Ascending aorta (tissue), 2 donors: ENCODE measurements around the gene SP7. TPM values are rescaled to one million over a fixed set of nuclear protein-coding genes. Genes with fewer than 3 reads are reported as not detected.
"Not testable (repeated sequence)": the region's sequence is repeated elsewhere in the genome, so short reads cannot be mapped to it uniquely, and the experiment has no call there.

Experiments
- DNase-seq, 2 donors: peaks; one replicate each; pipeline ENCODE4 v3.0.0-alpha.2; 2019; ENCODE audit warnings: low spot score in 2 of 2
- H3K27ac ChIP-seq, 2 donors: fragments of 200-600 bp; sonication (generic); one replicate each; pipeline ENCODE4 v1.5.1; 2016 to 2017; ENCODE audit warnings: mild to moderate bottlenecking in 1 of 2
- H3K27me3 ChIP-seq: fragments of 200-600 bp; sonication (generic); one replicate; pipeline ENCODE4 v1.5.1; 2017
- H3K36me3 ChIP-seq, 2 donors: fragments of 200-600 bp; sonication (generic); one replicate each; pipeline ENCODE4 v1.5.1; 2016
- H3K4me1 ChIP-seq, 2 donors: fragments of 200-600 bp; sonication (generic); one replicate each; pipeline ENCODE4 v1.5.1; 2016 to 2017; ENCODE audit warnings: mild to moderate bottlenecking in 1 of 2
- H3K4me3 ChIP-seq, 2 donors: fragments of 200-600 bp; sonication (generic); one replicate each; pipeline ENCODE4 v1.5.1; 2016 to 2017; ENCODE audit warnings: mild to moderate bottlenecking in 1 of 2
- H3K9me3 ChIP-seq, 2 donors: fragments of 200-600 bp; sonication (generic); one replicate each; pipeline ENCODE4 v1.5.1; 2016
- intact Hi-C: fragments of 100-400 bp; cut with DNase I; formaldehyde crosslinking; loops from one replicate; pipeline ENCODE4 v1.15.1; 2023
- total RNA-seq: library from RNA; depleted of rRNA; stranded (reverse); fragments of >200 nt; gene quantifications from one replicate; pipeline ENCODE4 v1.1.0, GENCODE V29; 2016
- TF ChIP-seq, protein P1 (sequence below), 3 experiments: fragments of 200-600 bp in 2 of 3; fragments of 450-650 bp in 1 of 3; sonication (generic) in 2 of 3; IDR thresholded peaks; one replicate each; pipeline ENCODE4 v1.5.1; 2016 to 2019; ENCODE audit warnings: antibody characterized with exemption in 3 of 3, mild to moderate bottlenecking in 1 of 3, moderate library complexity in 1 of 3

The SP7 gene
- total RNA-seq, 1 donor from 2014 or later = not detected

DNA sequence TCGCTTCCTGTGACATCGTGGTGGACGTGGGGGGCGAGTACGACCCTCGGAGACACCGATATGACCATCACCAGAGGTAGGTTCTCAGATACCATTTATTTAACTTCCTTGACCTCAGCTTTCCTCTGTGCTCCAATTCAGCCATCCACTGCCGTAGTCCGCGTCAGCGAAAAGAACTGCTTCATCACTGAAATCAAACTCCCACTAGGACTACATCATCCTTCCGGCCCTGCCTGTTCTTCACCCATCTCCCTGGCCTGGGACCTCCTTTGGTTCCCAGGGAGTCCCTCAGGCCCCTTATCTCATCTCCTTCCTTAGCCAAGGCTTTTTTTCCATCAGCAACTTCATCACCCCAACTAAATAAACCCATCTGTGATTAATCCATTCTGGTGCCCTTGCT is 36.0 kb downstream of the SP7 start:
- Histone ChIP-seq H3K9me3 (no peaks in the 10 kb centered on the region), H3K4me1 (peaks cover 10 to 28% of the 10 kb centered on the region in 2 donors), H3K27ac (peak overlapping the region; percentile 57 to 69), H3K4me3 (peak overlapping the region; percentile 65 to 83), H3K27me3 (no peaks in the 10 kb centered on the region), H3K36me3 (peaks cover 10 to 40% of the 10 kb centered on the region in 2 donors)
- intact Hi-C loops = no loop called here
- TF ChIP-seq, protein P1, sequence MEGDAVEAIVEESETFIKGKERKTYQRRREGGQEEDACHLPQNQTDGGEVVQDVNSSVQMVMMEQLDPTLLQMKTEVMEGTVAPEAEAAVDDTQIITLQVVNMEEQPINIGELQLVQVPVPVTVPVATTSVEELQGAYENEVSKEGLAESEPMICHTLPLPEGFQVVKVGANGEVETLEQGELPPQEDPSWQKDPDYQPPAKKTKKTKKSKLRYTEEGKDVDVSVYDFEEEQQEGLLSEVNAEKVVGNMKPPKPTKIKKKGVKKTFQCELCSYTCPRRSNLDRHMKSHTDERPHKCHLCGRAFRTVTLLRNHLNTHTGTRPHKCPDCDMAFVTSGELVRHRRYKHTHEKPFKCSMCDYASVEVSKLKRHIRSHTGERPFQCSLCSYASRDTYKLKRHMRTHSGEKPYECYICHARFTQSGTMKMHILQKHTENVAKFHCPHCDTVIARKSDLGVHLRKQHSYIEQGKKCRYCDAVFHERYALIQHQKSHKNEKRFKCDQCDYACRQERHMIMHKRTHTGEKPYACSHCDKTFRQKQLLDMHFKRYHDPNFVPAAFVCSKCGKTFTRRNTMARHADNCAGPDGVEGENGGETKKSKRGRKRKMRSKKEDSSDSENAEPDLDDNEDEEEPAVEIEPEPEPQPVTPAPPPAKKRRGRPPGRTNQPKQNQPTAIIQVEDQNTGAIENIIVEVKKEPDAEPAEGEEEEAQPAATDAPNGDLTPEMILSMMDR (IDR thresholded peaks at IDR 0.05) = no peak
- DNase-seq = no peak

DNA sequence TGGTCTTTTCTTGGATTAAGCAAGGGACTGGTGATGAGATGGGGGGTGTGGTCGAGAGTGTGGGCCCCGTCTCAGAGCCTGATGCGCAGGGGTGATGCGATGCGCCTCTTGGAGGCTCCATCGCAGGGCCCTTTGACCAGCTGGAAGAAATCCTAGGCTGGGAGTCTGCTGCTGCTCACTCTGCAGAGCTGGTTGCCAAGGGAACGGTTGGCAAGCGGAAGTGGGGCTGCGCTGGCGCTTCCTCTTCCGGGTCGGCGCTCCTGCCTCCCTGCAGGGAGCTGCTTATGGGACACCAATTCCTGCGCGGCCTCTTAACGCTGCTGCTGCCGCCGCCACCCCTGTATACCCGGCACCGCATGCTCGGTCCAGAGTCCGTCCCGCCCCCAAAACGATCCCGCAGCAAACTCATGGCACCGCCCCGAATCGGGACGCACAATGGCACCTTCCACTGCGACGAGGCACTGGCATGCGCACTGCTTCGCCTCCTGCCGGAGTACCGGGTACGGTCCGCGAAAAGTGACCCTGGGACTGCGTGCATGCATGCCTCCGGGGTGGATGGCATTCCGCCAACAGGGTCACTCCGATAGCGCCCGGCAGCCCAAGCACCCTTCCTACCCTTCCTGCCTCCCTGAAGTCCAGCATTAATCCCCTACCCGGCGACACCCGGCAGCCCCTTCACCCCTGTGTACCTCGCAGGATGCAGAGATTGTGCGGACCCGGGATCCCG is 36.5 kb downstream of the SP7 start, which contains the start of gene MYG1:
Gene MYG1 (plus strand): TSS at position 242 of the 727 bp plus-strand sequence. CDS start 43 bp downstream, at position 285.
- no peaks in the 10 kb centered on the region for H3K9me3 ChIP-seq
- TF ChIP-seq, protein P1 (IDR thresholded peaks at IDR 0.05) = peak in 2 of 3 experiments; percentile 12 to 32
- peaks cover 8 to 39% of the 10 kb centered on the region in 2 donors for H3K36me3 ChIP-seq
- intact Hi-C loops = loop anchor here (1.0 to 5.0 kb wide), 2 partner anchors 22 to 67 kb away; partner anchors contain the start of genes AAAS and RARG
- H3K27me3 ChIP-seq = no peaks in the 10 kb centered on the region
- DNase-seq = peak; percentile 25 to 90
- peak within 1 kb of the TSS; percentile 65 to 83 for H3K4me3 ChIP-seq
- H3K4me1 ChIP-seq = peaks cover 10 to 31% of the 10 kb centered on the region in 2 donors
- H3K27ac ChIP-seq = peak within 1 kb of the TSS; percentile 57 to 69

DNA sequence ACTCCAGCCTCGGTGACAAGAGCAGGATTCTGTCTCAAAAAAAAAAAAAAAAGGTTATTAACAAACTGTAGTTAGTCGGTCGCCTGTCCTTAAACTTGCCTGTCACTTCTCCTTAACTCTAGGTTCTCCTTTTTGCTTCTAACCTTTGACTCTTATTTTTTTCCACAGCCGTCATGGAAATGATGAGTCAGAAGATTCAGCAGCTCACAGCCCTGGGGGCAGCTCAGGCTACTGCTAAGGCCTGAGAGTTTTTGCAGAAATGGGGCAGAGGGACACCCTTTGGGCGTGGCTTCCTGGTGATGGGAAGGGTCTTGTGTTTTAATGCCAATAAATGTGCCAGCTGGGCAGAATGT is 37.1 kb downstream of the SP7 start:
- no peaks in the 10 kb centered on the region for H3K9me3 ChIP-seq
- H3K27me3 ChIP-seq = no peaks in the 10 kb centered on the region
- TF ChIP-seq, protein P1 (IDR thresholded peaks at IDR 0.05) = peak in 1 of 3 experiments; percentile 2
- H3K4me3 ChIP-seq = peak overlapping the region; percentile 65 to 83
- H3K27ac ChIP-seq = peak overlapping the region; percentile 57 to 69
- intact Hi-C loops = loop anchor here (1.0 to 5.0 kb wide), 2 partner anchors 22 to 67 kb away; partner anchors contain the start of genes AAAS and RARG
- peak in 1 of 2 donors; percentile 73 for DNase-seq
- peaks cover 8 to 34% of the 10 kb centered on the region in 2 donors for H3K36me3 ChIP-seq
- H3K4me1 ChIP-seq = peaks cover 10 to 31% of the 10 kb centered on the region in 2 donors

DNA sequence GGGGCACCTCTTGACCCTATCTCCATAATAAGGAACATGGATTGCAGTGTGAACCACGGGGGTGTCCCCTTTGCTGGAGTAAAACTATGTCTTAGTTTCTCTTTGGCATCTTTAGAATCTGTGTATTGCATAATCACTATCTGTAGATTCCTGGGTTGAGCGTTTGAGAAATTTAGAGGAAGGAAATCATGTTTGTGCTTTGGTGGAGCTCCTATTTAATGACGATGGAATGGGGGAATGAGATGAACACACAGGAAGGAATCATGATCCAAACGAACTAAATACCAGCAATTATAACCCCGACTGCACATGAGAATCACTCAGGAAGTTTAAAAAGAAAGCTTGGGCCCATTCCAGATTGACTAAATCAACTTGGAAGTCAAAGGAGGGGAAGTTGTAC is 38.0 kb downstream of the SP7 start:
- TF ChIP-seq, protein P1 (IDR thresholded peaks at IDR 0.05) = no peak

DNA sequence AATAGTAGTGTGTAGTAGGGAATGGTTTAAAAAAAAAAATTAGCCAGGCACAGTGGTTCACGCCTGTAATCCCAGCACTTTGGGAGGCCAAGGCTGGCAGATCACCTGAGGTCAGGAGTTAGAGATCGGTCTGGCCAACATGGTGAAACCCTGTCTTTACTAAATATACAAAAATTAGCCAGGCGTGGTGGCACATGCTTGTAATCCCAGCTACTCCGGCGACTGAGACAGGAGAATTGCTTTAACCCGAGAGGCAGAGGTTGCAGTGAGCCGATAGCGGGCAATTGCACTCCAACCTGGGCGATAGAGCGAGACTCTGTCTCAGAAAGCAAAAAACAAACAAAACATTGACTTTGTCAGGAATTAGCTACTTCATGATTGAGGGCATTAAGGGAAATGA is 39.0 kb downstream of the SP7 start:
- not testable (repeated sequence) for H3K27ac ChIP-seq
- intact Hi-C loops = loop anchor here (5.0 kb wide), 1 partner anchor 65 kb away; the partner anchor contains the start of gene RARG

More for the DNA sequence above, 38.0 kb downstream of the SP7 start:
- Histone ChIP-seq H3K27ac (peak overlapping the region; percentile 57 to 69), H3K4me3 (no peak overlapping the region), H3K27me3 (no peaks in the 10 kb centered on the region), H3K9me3 (no peaks in the 10 kb centered on the region), H3K36me3 (peaks cover 4 to 30% of the 10 kb centered on the region in 2 donors), H3K4me1 (peaks cover 10 to 31% of the 10 kb centered on the region in 2 donors)
- DNase-seq = no peak
- intact Hi-C loops = loop anchor here (5.0 kb wide), 1 partner anchor 66 kb away; the partner anchor contains the start of gene RARG

DNA sequence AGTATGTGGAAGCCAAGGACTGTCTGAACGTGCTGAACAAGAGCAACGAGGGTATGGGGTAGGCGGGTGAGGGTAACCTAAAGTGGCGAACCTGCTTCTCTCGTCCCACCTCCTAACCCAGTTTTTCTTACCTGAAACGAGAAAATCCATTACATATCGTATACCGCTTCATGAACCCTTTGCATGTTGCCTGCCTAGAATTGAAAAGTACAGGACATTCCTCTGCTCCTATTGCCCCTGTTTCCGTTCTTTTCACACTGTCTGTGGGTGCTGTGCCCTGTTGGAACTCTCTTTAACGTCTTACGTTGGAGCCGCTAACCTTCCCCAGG is 40.3 kb downstream of the SP7 start:
- intact Hi-C loops = loop anchor here (1.0 to 5.0 kb wide), 3 partner anchors 25 to 77 kb away; partner anchors contain the start of genes AAAS and RARG

More for the DNA sequence above, 39.0 kb downstream of the SP7 start:
- H3K9me3 ChIP-seq, DNase-seq, H3K27me3 ChIP-seq, H3K4me3 ChIP-seq: not testable (repeated sequence)
- Histone ChIP-seq H3K36me3 (peaks cover 0 to 19% of the 10 kb centered on the region in 2 donors), H3K4me1 (peaks cover 10 to 31% of the 10 kb centered on the region in 2 donors)

More for the DNA sequence above, 40.3 kb downstream of the SP7 start:
- TF ChIP-seq, protein P1 (IDR thresholded peaks at IDR 0.05) = no peak
- Histone ChIP-seq H3K4me1 (peaks cover 10 to 26% of the 10 kb centered on the region in 2 donors), H3K27me3 (no peaks in the 10 kb centered on the region), H3K27ac (peak overlapping the region; percentile 85 to 92), H3K9me3 (no peaks in the 10 kb centered on the region), H3K4me3 (peak overlapping the region; percentile 56 to 90), H3K36me3 (peaks cover 0 to 14% of the 10 kb centered on the region in 2 donors)
- DNase-seq = no peak
